Hindlimb muscle (tissue), 1 donor: Measurements from ENCODE around the gene UTRN. TPM values are rescaled to one million over a fixed set of nuclear protein-coding genes. Genes with fewer than 3 reads are reported as not detected.
A peak's percentile ranks its signal among the peaks of the same experiment; 100 is the strongest.

ENCODE experiments used
- DNase-seq: peaks from one replicate; pipeline ENCODE4 v3.0.0-alpha.2; 2013
- polyA plus RNA-seq: library from polyadenylated mRNA; unstranded; fragments of 120-200 nt; gene quantifications from one replicate; pipeline ENCODE4 v1.2.1, GENCODE V29; 2013; ENCODE audit not compliant: insufficient read length

Gene UTRN
- polyA plus RNA-seq, 1 donor, result 60.9 TPM

GRCh38 chr6:144314003-144314485 lies 28.9 kb downstream of the UTRN start:
- peak; percentile 60 for DNase-seq

GRCh38 chr6:144314562-144314961 lies 29.4 kb downstream of the UTRN start:
- no peak for DNase-seq

GRCh38 chr6:144315226-144315980 lies 30.3 kb downstream of the UTRN start:
- DNase-seq, result no peak

DNA sequence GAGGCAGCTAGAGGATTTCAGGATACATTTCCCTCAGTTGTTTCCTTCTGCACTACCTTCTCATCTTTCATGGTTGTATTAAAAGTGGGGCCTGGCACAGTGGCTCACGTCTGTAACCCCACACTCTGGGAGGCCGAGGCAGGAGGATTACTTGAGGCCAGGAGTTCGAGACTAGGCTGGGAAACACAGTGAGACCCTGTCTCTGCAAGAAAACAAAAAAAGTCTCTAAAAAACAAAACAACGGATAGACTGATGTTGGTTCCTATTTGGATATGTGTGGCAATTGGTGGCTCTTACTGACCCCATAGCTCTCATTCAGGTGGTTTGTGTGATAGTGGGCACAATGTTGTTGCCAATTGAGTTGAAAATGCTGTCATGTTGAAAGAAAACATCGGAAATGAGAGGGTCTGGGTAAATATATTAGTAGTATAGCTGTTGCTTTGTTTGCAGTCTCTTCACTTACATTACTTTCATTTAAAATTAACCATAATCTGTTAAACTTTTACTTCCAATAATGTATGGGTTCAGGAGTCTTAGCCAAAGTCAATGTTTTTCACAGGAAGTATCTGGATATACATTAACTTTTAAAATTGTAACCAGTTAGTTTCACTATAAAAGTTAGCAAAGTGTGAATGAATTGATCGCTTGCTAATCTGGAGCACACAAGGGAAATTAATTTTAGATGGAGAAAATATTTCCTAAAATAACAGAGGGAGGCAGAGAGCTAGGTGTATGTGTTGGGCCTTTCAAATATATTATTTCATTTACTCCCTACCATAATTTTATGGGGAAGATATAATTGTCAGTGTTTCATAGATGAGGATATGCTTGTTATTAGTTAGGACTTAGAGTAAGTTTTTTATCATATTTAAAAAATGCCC lies 31.1 kb downstream of the UTRN start:
- no peak for DNase-seq

DNA sequence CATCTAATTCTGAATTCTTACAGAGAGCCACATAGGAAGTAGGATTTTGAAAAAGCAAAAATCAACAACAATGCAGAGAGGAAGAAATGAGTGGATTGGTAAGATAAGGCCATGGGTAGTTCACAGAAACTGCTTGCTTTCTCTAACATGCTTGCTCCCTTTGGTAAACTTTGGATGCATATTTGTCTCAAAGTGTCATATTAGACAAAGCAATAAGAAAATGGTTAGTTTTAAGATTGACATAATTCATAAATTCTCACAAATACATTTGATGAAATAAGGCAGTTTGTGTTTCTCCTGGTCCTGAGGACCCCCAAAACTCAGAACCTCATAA lies 31.7 kb downstream of the UTRN start:
- DNase-seq, result no peak

- DNase-seq, result no peak
Observed at GRCh38 chr6:144317736-144318135, 32.6 kb downstream of the UTRN start.

- DNase-seq, result no peak
Observed at GRCh38 chr6:144319211-144319610, 34.1 kb downstream of the UTRN start.

GRCh38 chr6:144320741-144321140 lies 35.6 kb downstream of the UTRN start:
- DNase-seq, result no peak

DNA sequence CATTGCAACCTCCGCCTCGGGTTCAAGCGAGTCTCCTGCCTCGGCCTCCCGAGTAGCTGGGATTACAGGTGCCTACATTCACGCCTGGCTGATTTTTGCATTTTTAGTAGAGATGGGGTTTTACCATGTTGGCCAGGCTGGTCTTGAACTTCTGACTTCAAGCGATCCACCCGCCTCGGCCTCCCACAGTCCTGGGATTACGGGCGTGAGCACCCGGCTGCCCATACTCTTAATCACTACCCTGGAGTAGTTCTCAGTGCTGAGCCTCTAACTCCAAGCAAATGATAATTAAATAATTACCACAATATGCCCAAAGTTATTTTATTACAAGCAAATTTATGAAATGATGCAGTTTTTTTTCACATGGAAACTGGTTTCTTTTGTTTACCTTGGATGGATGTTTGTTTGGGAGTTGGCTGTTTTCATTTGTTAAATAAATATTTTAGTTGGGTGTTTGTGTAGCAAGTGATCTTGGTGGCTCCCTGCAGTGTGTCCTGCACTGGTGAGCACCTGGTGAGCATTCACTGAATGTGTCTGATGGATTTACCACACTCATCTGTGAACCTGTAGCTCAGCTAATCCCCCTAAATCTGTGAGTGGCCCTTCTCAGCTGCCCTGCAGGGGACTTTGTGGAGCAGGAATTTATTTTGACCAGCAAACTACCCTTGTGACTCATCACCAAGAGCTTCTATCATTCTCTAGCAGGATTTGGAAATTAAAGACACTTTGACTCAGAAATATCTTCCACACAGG lies 36.9 kb downstream of the UTRN start:
- no peak for DNase-seq

DNA sequence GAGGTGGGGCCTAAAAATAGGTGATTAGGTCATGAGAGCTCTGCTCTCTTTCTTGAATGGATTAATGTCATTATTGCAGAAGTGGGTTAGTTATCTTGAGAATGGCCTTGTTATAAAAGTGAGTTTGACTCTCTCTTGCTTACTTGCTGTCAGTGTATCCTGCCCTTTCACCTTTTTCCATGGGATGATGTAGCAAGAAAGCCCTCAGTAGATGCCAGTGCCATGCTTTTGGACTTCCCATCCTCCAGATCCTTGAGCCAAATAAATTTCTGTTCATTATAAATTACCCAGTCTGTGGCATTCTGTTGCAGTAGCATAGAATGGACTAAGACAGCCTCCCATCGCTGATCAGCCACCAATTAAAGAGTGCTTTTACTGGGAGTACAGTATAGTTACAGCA lies 40.1 kb downstream of the UTRN start:
- DNase-seq, result no peak

- DNase-seq, result no peak
Observed at GRCh38 chr6:144326393-144326792, 41.3 kb downstream of the UTRN start.

- peak; percentile 59 for DNase-seq
Observed at GRCh38 chr6:144327081-144327480, 41.9 kb downstream of the UTRN start.

DNA sequence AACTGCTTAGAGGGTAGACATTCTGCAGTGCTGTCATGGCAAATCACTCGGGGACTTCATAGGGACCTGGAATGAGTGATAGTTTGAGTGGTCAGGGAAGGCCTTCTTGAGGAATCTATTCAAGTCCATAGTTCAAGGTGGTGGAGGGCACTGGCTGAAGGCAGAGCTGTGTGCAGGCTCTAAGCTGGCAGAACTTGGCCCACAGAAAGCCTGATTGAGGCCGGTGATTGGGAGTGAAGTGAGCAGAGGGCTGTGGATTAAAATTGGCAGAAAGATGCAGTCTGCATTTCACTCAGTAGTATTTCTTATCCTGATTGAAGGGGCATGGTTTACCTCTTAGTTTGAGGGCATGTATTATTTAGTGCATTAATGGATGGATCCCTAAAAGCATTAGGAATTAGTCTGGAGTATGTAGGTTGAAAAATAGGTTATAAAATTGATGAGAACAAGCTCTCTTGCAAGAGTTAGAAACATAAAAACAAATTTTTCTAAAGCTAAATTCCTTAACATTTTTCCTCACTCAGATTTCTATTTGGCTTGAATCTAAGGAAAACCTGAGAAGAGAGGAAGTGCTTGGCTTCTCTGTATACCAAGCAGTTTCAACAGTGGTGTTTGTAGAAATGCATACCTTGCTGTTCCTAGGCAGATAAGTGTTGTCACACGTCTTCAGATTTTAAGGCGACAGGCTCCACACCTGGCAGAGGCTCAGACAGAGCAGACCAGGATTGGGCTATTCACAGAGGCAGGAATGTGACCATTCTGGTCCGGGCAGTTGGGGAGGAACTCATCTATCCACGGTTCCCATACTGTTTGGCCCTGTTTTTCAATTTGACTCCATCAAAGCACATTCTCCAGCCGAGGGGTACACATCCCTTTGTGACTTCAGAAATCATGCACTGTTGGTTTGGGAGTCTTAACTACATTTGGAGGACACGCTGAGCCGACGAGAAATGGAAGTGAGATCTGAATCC lies 45.2 kb downstream of the UTRN start:
- DNase-seq, result no peak

- no peak for DNase-seq
Observed at GRCh38 chr6:144331491-144331969, 46.4 kb downstream of the UTRN start.

DNA sequence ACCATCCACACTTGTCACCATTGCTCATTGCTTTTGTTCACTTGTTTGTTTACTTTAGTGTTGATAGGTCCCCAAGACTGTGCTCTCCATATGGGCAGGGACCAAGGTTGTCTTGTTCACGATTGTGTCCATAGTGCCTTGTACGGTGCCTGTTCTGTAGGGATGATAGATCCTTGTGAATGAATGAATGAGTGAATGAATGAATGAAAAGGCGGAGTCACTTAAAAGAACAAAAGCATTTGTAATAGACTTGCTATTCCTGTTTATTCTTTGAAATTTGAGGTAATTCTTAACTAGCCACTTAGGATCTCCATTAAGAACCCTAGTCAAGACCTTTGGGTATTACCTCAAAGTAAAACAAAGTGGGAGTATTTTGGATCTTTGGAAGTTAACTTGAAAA lies 47.0 kb downstream of the UTRN start:
- DNase-seq, result no peak

DNA sequence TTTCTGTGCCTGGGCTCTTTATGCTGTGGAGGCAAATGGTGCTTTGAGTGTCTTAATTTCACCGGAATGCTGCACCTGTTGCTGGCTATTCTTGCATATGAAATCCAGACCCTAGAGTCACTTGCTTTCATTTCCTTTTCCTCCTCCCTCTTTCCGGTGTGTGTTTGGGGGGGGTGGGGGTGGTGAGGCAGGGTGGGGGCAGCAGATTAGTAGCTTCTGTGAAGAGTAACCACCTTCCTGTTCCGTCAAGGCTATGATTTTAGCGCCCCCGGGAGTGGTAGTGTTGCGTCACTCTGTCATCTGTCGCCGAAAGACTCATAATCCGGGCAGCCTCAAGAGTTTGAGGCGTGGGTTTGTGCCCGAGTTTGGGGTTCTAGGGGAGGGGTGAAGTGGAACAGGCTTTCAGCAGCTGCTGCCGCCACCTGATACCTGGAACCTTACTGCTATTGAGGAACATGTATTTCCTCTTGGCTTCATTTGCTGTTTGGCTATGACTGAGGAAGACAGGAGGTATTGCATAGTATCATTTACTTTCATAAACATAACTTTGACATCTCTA lies 49.1 kb downstream of the UTRN start:
- no peak for DNase-seq

Other genes starting within 250 kb of the UTRN start
- 102 TPM for gene SF3B5, start 189.8 kb upstream of the UTRN start, polyA plus RNA-seq
- 3.0 TPM for gene STX11, start 134.8 kb upstream of the UTRN start, polyA plus RNA-seq